Neural cell (in vitro differentiated cells): Measurements from ENCODE around the gene ACOD1.

Experiments
- EZH2 ChIP-seq: fragments of 200-600, 300-800 bp; shearing (Covaris generic), sonication (generic); IDR thresholded peaks from 2 replicates; pipeline ENCODE4 v1.6.1; 2014; ENCODE audit warnings: antibody characterized with exemption, low read length, borderline replicate concordance, mild to moderate bottlenecking; ENCODE audit not compliant: insufficient read depth, poor library complexity, severe bottlenecking
- REST ChIP-seq: IDR thresholded peaks from 2 replicates; pipeline ENCODE4 v1.6.1; 2012; ENCODE audit warnings: borderline replicate concordance
- TAF1 ChIP-seq: IDR thresholded peaks from 2 replicates; pipeline ENCODE4 v1.6.1; 2012; ENCODE audit warnings: low read depth
- TF ChIP-seq, protein P1 (sequence below): fragments of 450-650 bp; IDR thresholded peaks from 2 replicates; pipeline ENCODE4 v1.5.1; 2014; ENCODE audit warnings: antibody characterized with exemption, mild to moderate bottlenecking, moderate library complexity; ENCODE audit not compliant: poor library complexity, severe bottlenecking

GRCh38 chr13:76929851-76930374 is 18.4 kb upstream of the ACOD1 start:
- TF ChIP-seq, protein P1, sequence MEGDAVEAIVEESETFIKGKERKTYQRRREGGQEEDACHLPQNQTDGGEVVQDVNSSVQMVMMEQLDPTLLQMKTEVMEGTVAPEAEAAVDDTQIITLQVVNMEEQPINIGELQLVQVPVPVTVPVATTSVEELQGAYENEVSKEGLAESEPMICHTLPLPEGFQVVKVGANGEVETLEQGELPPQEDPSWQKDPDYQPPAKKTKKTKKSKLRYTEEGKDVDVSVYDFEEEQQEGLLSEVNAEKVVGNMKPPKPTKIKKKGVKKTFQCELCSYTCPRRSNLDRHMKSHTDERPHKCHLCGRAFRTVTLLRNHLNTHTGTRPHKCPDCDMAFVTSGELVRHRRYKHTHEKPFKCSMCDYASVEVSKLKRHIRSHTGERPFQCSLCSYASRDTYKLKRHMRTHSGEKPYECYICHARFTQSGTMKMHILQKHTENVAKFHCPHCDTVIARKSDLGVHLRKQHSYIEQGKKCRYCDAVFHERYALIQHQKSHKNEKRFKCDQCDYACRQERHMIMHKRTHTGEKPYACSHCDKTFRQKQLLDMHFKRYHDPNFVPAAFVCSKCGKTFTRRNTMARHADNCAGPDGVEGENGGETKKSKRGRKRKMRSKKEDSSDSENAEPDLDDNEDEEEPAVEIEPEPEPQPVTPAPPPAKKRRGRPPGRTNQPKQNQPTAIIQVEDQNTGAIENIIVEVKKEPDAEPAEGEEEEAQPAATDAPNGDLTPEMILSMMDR, result no peak
- no peak for TF ChIP-seq REST
- no peak for TF ChIP-seq TAF1
- TF ChIP-seq EZH2, result no peak
